Measurements from ENCODE around the gene DCAF11. TPM values are rescaled to one million over a fixed set of nuclear protein-coding genes. Genes with fewer than 3 reads are reported as not detected.

DCAF11 gene
- total and polyA plus RNA-seq, 2 of the 13 experiments (the other 11 are each of a cell fraction or from before 2014, with no cell fraction given) = 150 to 257 TPM

DNA sequence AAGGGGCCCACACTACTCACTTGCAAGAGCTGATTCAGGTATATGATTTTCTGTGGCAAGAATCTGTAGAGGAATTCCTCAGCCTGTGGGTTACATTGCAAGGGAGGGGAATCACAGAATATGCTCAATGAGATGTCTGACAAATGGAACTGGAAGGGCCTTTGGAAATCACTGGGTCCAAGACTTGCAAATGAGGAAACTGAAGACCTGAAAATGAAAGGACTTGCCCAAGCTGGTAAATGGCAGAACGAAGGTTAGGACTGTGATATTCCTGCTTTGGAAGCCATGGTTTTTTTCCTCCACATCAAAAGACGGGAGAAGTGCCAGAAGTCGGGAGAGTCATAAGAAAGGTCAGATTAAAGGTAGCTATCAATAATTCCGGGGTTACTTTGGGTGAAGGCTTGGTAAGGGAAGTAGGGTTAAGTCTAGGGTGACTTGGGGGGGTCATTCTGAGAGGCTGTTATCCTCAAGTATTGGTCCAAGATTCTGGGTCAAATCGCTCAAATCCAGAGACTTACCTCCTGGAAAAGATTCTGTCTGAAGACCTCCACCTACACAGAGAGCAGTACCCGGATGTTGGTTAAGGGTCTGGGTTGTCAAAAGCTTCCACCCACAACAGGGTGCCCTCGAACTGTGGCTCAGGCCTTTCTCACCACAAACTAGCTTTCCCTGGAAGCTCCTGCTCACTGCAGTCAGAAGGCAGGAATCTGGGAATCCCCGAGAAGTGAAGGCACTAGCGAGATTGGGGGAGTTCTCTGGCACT lies 31.3 kb downstream of the DCAF11 start (continued):
- TF ChIP-seq, protein P1, sequence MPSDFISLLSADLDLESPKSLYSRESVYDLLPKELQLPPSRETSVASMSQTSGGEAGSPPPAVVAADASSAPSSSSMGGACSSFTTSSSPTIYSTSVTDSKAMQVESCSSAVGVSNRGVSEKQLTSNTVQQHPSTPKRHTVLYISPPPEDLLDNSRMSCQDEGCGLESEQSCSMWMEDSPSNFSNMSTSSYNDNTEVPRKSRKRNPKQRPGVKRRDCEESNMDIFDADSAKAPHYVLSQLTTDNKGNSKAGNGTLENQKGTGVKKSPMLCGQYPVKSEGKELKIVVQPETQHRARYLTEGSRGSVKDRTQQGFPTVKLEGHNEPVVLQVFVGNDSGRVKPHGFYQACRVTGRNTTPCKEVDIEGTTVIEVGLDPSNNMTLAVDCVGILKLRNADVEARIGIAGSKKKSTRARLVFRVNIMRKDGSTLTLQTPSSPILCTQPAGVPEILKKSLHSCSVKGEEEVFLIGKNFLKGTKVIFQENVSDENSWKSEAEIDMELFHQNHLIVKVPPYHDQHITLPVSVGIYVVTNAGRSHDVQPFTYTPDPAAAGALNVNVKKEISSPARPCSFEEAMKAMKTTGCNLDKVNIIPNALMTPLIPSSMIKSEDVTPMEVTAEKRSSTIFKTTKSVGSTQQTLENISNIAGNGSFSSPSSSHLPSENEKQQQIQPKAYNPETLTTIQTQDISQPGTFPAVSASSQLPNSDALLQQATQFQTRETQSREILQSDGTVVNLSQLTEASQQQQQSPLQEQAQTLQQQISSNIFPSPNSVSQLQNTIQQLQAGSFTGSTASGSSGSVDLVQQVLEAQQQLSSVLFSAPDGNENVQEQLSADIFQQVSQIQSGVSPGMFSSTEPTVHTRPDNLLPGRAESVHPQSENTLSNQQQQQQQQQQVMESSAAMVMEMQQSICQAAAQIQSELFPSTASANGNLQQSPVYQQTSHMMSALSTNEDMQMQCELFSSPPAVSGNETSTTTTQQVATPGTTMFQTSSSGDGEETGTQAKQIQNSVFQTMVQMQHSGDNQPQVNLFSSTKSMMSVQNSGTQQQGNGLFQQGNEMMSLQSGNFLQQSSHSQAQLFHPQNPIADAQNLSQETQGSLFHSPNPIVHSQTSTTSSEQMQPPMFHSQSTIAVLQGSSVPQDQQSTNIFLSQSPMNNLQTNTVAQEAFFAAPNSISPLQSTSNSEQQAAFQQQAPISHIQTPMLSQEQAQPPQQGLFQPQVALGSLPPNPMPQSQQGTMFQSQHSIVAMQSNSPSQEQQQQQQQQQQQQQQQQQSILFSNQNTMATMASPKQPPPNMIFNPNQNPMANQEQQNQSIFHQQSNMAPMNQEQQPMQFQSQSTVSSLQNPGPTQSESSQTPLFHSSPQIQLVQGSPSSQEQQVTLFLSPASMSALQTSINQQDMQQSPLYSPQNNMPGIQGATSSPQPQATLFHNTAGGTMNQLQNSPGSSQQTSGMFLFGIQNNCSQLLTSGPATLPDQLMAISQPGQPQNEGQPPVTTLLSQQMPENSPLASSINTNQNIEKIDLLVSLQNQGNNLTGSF (CRISPR knock-in tag; IDR thresholded peaks at IDR 0.05) = no peak
- TF ChIP-seq ZNF720 (CRISPR knock-in tag; IDR thresholded peaks at IDR 0.05) (no peak), ARHGAP35 (CRISPR knock-in tag; IDR thresholded peaks at IDR 0.05; ENCODE audit: borderline replicate concordance) (no peak), FOXP1 (IDR thresholded peaks at IDR 0.05) (no peak), FOXP1 (CRISPR knock-in tag; IDR thresholded peaks at IDR 0.05) (no peak), NR1H2 (CRISPR knock-in tag; IDR thresholded peaks at IDR 0.05; ENCODE audit: borderline replicate concordance, low read depth) (no peak), MIER3 (CRISPR knock-in tag; IDR thresholded peaks at IDR 0.05; ENCODE audit: borderline replicate concordance) (no peak), STAG1 (CRISPR knock-in tag; IDR thresholded peaks at IDR 0.05) (no peak), JARID2 (CRISPR knock-in tag; IDR thresholded peaks at IDR 0.05; ENCODE audit: insufficient replicate concordance) (no peak)
- TF ChIP-seq, protein P2, sequence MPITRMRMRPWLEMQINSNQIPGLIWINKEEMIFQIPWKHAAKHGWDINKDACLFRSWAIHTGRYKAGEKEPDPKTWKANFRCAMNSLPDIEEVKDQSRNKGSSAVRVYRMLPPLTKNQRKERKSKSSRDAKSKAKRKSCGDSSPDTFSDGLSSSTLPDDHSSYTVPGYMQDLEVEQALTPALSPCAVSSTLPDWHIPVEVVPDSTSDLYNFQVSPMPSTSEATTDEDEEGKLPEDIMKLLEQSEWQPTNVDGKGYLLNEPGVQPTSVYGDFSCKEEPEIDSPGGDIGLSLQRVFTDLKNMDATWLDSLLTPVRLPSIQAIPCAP (CRISPR knock-in tag; IDR thresholded peaks at IDR 0.05; ENCODE audit: low read depth) = no peak
- TF ChIP-seq, protein P3, sequence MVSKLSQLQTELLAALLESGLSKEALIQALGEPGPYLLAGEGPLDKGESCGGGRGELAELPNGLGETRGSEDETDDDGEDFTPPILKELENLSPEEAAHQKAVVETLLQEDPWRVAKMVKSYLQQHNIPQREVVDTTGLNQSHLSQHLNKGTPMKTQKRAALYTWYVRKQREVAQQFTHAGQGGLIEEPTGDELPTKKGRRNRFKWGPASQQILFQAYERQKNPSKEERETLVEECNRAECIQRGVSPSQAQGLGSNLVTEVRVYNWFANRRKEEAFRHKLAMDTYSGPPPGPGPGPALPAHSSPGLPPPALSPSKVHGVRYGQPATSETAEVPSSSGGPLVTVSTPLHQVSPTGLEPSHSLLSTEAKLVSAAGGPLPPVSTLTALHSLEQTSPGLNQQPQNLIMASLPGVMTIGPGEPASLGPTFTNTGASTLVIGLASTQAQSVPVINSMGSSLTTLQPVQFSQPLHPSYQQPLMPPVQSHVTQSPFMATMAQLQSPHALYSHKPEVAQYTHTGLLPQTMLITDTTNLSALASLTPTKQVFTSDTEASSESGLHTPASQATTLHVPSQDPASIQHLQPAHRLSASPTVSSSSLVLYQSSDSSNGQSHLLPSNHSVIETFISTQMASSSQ (IDR thresholded peaks at IDR 0.05; ENCODE audit: low read depth) = no peak
- TF ChIP-seq, protein P3 (CRISPR knock-in tag; IDR thresholded peaks at IDR 0.05; ENCODE audit: borderline replicate concordance) = no peak
- TF ChIP-seq, protein P4, sequence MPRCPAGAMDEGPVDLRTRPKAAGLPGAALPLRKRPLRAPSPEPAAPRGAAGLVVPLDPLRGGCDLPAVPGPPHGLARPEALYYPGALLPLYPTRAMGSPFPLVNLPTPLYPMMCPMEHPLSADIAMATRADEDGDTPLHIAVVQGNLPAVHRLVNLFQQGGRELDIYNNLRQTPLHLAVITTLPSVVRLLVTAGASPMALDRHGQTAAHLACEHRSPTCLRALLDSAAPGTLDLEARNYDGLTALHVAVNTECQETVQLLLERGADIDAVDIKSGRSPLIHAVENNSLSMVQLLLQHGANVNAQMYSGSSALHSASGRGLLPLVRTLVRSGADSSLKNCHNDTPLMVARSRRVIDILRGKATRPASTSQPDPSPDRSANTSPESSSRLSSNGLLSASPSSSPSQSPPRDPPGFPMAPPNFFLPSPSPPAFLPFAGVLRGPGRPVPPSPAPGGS (CRISPR knock-in tag; IDR thresholded peaks at IDR 0.05) = no peak
- TF ChIP-seq, protein P5, sequence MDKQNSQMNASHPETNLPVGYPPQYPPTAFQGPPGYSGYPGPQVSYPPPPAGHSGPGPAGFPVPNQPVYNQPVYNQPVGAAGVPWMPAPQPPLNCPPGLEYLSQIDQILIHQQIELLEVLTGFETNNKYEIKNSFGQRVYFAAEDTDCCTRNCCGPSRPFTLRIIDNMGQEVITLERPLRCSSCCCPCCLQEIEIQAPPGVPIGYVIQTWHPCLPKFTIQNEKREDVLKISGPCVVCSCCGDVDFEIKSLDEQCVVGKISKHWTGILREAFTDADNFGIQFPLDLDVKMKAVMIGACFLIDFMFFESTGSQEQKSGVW (CRISPR knock-in tag; IDR thresholded peaks at IDR 0.05; ENCODE audit: borderline replicate concordance) = no peak
